ENCODE results near the gene GLRA1.
"Not testable (repeated sequence)": the region's sequence is repeated elsewhere in the genome, so short reads cannot be mapped to it uniquely, and the experiment has no call there.

Gene GLRA1

DNA sequence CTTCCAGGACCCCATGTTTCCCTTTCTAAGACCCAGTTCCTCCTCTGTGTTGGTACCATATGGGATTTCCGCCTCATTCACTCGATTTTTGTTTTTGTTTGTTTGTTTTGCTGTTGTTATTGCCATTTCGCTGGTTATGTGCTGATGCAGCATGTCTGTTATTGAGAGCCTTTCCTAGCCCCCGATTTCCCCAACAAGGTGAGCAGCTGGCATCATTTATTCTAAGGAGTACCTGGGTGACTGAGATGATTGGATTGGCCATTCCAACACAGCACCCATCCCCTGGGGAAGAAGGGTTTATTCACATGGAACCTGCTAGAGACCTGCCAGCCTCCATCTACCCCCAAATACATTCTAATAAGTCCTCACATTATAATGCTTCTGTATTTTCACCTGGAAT, 2.7 kb downstream of the GLRA1 start:
- no peak for FAIRE-seq
- no peak for DNase-seq (ENCODE audit: insufficient read length, low spot score)

GRCh38 chr5:151917904-151918303, 6.7 kb downstream of the GLRA1 start:
- DNase-seq (ENCODE audit: insufficient read length, low spot score) (no peak), FAIRE-seq (no peak)

GRCh38 chr5:151913425-151913824, 11.2 kb downstream of the GLRA1 start:
- no peak for DNase-seq (ENCODE audit: insufficient read length, low spot score)
- FAIRE-seq = no peak

DNA sequence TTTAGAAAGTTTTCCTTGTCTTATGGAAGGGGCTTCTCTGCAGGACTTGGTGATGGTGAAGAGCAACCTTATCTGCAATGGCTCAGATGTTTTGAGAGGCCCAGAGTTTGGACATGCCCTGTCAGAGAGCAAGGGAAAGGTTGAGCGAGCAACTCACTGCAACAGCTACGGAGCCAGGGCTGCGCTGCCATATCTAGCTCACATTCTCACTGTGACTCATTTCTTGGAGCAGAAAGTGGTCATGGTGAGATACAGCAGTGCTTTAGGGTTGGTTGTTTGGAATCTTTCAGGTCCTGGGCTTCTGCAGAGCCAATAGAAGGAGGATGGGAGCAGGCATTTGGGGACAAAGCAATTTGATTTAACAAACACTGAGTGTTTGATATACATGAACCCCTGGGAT, 12.3 kb downstream of the GLRA1 start:
- FAIRE-seq (no peak), DNase-seq (ENCODE audit: insufficient read length, low spot score) (no peak)

DNA sequence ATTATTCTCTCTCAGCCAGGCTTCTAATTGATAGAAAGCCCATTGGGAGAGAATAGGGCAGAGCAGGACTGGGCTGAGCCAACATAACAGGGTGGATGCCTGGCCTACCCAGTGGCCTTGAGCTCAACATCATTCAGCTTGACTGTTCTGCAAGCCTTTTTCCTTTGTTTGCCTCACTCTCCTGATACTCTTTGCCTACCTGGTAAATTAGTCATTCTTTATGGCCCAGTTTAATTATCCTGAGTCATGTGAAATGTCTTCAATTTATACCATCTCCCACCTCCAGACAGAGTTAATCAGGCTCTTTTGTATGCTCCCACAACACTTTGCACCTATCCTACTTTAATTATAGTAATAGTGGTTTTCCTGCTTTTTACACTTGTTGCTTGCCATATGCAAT, 13.6 kb downstream of the GLRA1 start:
- DNase-seq (ENCODE audit: insufficient read length, low spot score) (no peak), FAIRE-seq (no peak)

- FAIRE-seq (no peak), DNase-seq (ENCODE audit: insufficient read length, low spot score) (no peak)
These were observed 15.0 kb downstream of the GLRA1 start for GRCh38 chr5:151909628-151910027.

DNA sequence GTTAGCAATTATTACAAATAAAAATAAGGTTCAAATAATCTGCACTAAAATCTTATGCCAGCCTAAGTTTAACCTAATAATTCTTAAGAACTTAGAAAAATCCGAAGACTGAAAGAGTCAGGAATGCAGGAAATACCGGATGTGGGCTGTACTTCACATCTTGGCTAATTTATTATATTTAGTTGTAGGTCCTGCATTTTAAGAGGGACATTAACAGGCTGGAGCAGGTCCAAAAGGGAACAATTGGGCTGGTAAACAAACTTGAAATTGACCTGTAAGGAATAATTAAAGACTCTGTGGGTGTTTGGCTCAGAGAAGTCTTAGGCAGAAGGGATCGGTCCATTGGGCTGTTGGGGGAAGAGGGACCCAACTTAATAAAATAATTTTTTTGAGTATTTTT, 18.4 kb downstream of the GLRA1 start:
- DNase-seq (ENCODE audit: insufficient read length, low spot score) (no peak), FAIRE-seq (no peak)

GRCh38 chr5:151905557-151905961, 19.1 kb downstream of the GLRA1 start:
- no peak for DNase-seq (ENCODE audit: insufficient read length, low spot score)
- no peak for FAIRE-seq

GRCh38 chr5:151904909-151905308, 19.7 kb downstream of the GLRA1 start:
- FAIRE-seq = no peak
- DNase-seq (ENCODE audit: insufficient read length, low spot score) = no peak

- DNase-seq (ENCODE audit: insufficient read length, low spot score) = no peak
- no peak for FAIRE-seq
These were observed 20.5 kb downstream of the GLRA1 start for GRCh38 chr5:151904127-151904526.

DNA sequence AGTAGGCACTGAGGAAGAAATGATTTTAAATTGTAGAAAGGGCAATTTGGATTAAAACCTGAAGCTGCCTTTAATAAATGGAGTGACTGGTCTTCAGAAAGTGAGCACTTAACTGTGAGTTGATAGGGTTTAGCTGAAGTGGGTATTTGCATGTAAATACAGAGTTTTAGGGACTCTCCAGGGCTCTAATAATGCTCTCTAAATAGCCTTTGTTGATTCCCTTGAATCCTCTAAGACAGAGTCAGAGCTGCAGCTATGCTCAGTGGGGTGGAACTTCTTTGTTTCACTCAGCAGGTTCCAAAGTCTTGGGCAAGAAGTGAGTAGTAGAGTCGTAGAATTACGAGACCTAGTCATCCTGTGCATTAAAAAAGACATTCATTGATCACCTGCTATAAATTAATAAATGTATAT, 21.4 kb downstream of the GLRA1 start:
- FAIRE-seq (peak; percentile 39), DNase-seq (ENCODE audit: insufficient read length, low spot score) (peak; percentile 28)

DNA sequence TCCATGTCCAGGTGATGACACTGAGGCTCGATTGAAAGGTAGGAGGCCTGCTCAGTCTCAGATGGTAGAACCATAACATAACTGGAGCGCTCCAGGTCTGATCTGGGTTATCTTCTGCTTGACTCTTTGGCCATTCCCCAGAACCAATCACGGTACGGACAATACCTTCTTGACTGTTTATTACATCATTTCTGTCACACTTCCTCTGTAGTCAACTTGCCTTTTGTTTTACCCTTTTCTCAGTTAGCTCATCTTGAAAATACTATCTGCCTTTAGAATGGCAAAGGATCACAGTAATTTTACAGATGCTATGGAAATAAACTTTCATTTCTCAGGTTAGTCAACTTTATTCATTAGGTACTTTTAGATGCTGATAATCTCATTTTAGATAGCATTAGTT, 22.4 kb downstream of the GLRA1 start:
- DNase-seq (ENCODE audit: insufficient read length, low spot score) = no peak
- peak; percentile 62 for FAIRE-seq

- DNase-seq (ENCODE audit: insufficient read length, low spot score) (no peak), FAIRE-seq (no peak)
These were observed 23.0 kb downstream of the GLRA1 start for GRCh38 chr5:151901611-151902010.

GRCh38 chr5:151900891-151901290, 23.8 kb downstream of the GLRA1 start:
- FAIRE-seq (no peak), DNase-seq (ENCODE audit: insufficient read length, low spot score) (no peak)

GRCh38 chr5:151899399-151899798, 25.3 kb downstream of the GLRA1 start:
- DNase-seq (ENCODE audit: insufficient read length, low spot score) = no peak
- FAIRE-seq = no peak

DNA sequence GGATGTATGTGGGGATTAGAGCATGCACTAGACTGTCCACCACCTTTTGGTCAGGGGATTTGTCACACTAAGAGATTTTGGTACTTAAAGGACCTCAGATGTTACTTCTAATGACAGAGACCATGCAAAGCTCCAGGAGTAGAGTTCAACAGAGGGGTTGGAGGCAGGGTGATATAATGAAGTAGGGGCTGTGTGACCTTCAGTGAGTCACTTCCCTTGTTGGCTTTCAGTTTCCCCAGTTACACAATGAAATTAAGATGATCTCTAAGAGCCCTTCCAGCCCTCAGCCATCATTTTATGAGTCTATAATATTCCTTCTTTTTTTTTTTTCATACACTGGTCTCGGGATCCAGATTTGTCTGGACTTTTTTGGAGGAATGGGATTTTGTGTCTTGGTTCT, 26.8 kb downstream of the GLRA1 start:
- DNase-seq (ENCODE audit: insufficient read length, low spot score) (no peak), FAIRE-seq (no peak)

GRCh38 chr5:151897020-151897552, 27.6 kb downstream of the GLRA1 start:
- no peak for DNase-seq (ENCODE audit: insufficient read length, low spot score)
- FAIRE-seq = no peak

- no peak for DNase-seq (ENCODE audit: insufficient read length, low spot score)
- FAIRE-seq = no peak
These were observed 28.5 kb downstream of the GLRA1 start for GRCh38 chr5:151896031-151896691.

GRCh38 chr5:151895660-151896030, 29.0 kb downstream of the GLRA1 start:
- FAIRE-seq = no peak
- DNase-seq (ENCODE audit: insufficient read length, low spot score) = no peak

DNA sequence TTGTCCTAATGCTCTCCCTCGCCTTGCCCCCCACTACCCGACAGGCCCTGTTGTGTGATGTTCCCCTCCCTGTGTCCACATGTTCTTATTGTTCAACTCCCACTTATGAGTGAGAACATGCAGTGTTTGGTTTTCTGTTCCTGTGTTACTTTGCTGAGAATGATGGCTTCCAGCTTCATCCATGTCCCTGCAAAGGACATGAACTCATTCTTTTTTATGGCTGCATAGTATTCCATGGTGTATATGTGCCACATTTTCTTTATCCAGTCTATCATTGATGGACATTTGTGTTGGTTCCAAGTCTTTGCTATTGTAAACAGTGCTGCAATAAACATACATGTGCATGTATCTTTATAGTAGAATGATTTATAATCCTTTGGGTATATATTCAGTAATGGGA, 31.2 kb downstream of the GLRA1 start:
- DNase-seq (ENCODE audit: insufficient read length, low spot score); FAIRE-seq: not testable (repeated sequence)

- DNase-seq (ENCODE audit: insufficient read length, low spot score) (no peak), FAIRE-seq (no peak)
These were observed 32.3 kb downstream of the GLRA1 start for GRCh38 chr5:151892393-151892792.

GRCh38 chr5:151890299-151890698, 34.4 kb downstream of the GLRA1 start:
- no peak for DNase-seq (ENCODE audit: insufficient read length, low spot score)
- FAIRE-seq = no peak

DNA sequence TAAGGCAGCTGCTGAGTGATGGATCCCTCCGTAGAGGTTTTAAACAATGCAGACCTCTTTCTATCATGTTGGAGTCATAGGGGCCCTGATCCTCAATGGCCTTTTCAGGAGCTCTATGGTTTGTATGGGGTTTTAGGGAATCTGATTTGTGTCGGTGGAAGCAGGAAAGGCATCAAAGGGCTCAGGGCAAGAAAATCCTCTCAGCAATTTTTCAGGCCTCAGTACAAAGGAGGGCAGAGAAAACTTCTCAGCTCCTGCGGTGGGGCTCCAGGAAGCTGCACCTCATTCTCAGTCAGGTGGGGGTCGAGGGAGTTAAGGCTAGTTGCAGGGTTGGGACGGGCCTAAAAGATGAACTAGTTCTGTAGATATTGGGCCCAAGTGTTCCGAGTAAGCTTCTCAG, 35.0 kb downstream of the GLRA1 start:
- no peak for DNase-seq (ENCODE audit: insufficient read length, low spot score)
- no peak for FAIRE-seq
